ENCODE results near the gene TSPAN14. TPM values are rescaled to one million over a fixed set of nuclear protein-coding genes. Genes with fewer than 3 reads are reported as not detected.

TSPAN14 gene
- total RNA-seq, 2 experiments from 2014 or later, result 130 to 136 TPM

DNA sequence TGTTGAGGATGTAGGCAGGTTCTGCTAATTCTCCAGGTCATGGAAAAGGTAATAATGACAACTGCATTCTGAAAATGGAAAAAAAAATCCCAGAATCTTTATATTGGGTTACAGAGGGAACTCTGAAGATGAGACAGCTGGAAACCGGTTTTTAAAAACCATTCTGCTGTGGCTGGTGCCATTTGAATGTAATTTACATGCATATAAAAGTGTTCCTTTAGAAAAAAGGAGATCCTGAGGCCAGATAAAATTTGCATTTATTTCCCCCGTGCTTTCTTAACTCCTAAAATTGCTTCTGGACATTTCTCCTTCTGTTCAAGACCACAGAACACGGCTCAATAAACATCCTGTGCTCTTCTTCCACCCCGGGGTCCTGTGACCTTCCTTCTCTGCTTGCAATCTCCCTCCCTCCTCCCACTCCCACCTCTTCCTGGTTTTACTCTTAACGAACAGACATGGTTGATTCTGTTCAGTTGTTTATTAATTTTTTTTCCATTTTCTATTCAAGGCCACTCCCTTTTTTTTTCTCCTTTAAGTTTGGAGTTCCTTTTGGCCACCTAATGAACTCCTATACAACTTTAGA is 125.2 kb downstream of the TSPAN14 start:
- Mint-ChIP-seq H3K27me3 (peaks cover 26% of the 10 kb centered on the region), H3K4me1 (no peaks in the 10 kb centered on the region), H3K27ac (no peak overlapping the region), H3K4me3 (no peak overlapping the region), H3K36me3 (ENCODE audit: low read depth) (no peaks in the 10 kb centered on the region), H3K9me3 (no peaks in the 10 kb centered on the region)
- POLR2A ChIA-PET, result no interaction called here
- no peak for DNase-seq
- CTCF ChIA-PET, result no interaction called here

GRCh38 chr10:80579849-80580637 is 125.9 kb downstream of the TSPAN14 start:
- no peak for DNase-seq
- Mint-ChIP-seq H3K36me3 (ENCODE audit: low read depth) (no peaks in the 10 kb centered on the region), H3K4me3 (no peak overlapping the region), H3K27ac (no peak overlapping the region), H3K4me1 (no peaks in the 10 kb centered on the region), H3K9me3 (no peaks in the 10 kb centered on the region), H3K27me3 (peaks cover 26% of the 10 kb centered on the region)
- ChIA-PET CTCF (no interaction called here), POLR2A (no interaction called here)

GRCh38 chr10:80580638-80581468 is 126.7 kb downstream of the TSPAN14 start:
- Mint-ChIP-seq H3K4me1 (no peaks in the 10 kb centered on the region), H3K27me3 (peaks cover 26% of the 10 kb centered on the region), H3K9me3 (no peaks in the 10 kb centered on the region), H3K4me3 (no peak overlapping the region), H3K36me3 (ENCODE audit: low read depth) (no peaks in the 10 kb centered on the region), H3K27ac (no peak overlapping the region)
- no peak for DNase-seq
- ChIA-PET CTCF (no interaction called here), POLR2A (no interaction called here)

DNA sequence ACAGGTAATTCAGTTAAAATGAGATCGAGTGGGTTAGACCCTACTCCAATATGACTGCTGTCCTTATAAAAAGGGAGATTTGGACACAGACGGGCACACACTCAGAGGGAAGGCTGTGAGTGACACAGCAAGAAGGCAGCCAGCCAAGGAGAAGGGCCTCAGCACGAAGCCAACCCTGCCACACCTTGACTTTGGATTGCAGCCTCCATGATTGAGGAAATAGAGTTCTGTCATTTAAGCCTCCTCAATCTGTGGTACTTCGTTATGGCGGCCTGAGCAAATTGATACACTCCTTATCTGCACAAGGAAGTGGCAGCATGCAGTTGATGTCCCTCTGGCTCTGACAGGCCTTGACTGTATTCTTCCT is 127.3 kb downstream of the TSPAN14 start:
- no peak overlapping the region for H3K27ac Mint-ChIP-seq
- H3K36me3 Mint-ChIP-seq (ENCODE audit: low read depth), result no peaks in the 10 kb centered on the region
- peaks cover 26% of the 10 kb centered on the region for H3K27me3 Mint-ChIP-seq
- no peak for DNase-seq
- H3K4me3 Mint-ChIP-seq, result no peak overlapping the region
- ChIA-PET POLR2A (no interaction called here), CTCF (no interaction called here)
- H3K4me1 Mint-ChIP-seq, result no peaks in the 10 kb centered on the region
- H3K9me3 Mint-ChIP-seq, result no peaks in the 10 kb centered on the region

- Mint-ChIP-seq H3K4me3 (no peak overlapping the region), H3K27me3 (peaks cover 22% of the 10 kb centered on the region), H3K27ac (no peak overlapping the region), H3K4me1 (no peaks in the 10 kb centered on the region), H3K36me3 (ENCODE audit: low read depth) (no peaks in the 10 kb centered on the region), H3K9me3 (no peaks in the 10 kb centered on the region)
- CTCF ChIA-PET, result no interaction called here
- DNase-seq, result no peak
- POLR2A ChIA-PET, result no interaction called here
Observed at GRCh38 chr10:80582286-80582960, 128.3 kb downstream of the TSPAN14 start.

Other genes starting within 250 kb of the TSPAN14 start
- 100 to 1,000 TPM; 271 to 273 TPM for gene ANXA11, start 248.8 kb upstream of the TSPAN14 start, total RNA-seq
- gene MAT1A, start 164.7 kb upstream of the TSPAN14 start, total RNA-seq, result not detected
- gene DYDC1, start 97.6 kb upstream of the TSPAN14 start, total RNA-seq, result not detected
- not detected for gene DYDC2, start 97.5 kb upstream of the TSPAN14 start, total RNA-seq
- 1 to 10 TPM; 4.5 to 5.2 TPM for gene PRXL2A, start 45.8 kb upstream of the TSPAN14 start, total RNA-seq
- gene SH2D4B, start 83.6 kb downstream of the TSPAN14 start, total RNA-seq, result under 1 TPM; 0.13 to 0.15 TPM

All from activated CD4-positive, alpha-beta memory T cell treated with anti-CD3 and anti-CD28 coated beads, Interleukin-2, amount 10 ng/mL, durations not matched to agents 7 days and 5 days (primary cell).